HG03520 (cell line): ENCODE data around the gene PTPN7.
"Not testable (repeated sequence)": the region's sequence is repeated elsewhere in the genome, so short reads cannot be mapped to it uniquely, and the experiment has no call there.

Experiments used
- ATAC-seq: cut with Tn5 transposase; IDR thresholded peaks from one replicate; pipeline ENCODE4 v1.9.1; 2021; ENCODE audit warnings: mild to moderate bottlenecking, moderate library complexity; ENCODE audit not compliant: unreplicated experiment

PTPN7 gene

DNA sequence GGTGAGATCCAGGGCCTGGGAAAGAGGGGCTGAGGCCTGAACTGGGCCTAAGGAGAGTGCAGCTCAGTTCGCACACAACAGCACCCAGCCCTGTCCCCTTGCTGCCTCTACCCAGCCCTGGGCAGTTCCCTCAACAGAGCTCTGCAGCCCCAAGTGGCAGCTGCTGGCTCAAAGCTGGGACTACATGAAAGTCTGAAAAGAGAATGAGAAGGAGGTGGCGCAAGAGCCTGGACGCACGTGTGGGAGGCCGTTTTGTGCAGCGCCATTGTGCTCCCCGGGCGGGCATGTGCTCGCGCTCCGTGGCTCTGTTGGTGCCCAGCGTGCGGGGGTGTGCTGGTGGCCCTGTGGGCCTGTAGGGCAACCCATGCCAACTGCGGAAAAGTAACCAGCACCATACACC is 27.4 kb downstream of the PTPN7 start:
- ATAC-seq: no peak

DNA sequence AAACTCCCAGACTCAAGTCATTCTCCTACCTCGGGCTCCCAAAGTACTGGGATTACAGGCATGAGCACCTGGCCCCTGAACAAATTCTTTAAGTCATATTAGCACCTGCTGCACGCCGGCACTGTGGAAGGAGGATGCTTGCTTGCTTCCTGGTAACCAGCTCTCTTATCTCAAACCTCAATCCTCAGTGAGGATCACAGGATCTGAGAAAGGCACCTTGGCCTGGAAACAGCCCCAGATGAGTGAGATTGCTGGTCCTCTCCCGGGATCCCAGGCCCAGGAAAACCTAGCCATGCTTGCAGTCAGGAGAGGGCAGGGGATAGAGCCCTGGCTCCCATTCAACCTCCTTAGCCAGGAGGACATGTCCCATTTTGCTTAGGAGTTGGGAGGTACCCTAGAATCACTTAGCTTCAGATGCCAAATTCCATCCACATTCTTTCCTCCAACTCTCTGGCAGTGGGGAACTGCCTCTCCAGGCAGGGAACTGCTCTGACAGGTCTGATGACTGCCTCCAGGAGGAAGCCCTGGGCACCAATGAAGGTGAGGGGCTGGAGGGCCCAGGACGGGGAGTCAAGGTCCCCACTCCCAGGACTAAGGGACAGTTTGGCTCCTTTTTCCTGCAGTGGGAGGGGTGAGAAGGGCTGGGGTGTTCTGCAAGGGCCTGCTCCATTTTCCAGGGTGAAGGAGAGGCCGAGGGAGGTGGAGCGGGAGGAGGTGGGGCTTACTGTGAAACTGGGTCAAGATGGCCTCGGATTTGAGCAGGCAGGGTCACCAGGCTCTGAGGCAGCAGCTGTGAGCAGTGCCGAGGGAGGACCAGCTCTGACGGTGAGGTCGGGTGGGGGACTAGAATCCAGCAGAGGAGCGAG is 28.2 kb downstream of the PTPN7 start:
- no peak for ATAC-seq

DNA sequence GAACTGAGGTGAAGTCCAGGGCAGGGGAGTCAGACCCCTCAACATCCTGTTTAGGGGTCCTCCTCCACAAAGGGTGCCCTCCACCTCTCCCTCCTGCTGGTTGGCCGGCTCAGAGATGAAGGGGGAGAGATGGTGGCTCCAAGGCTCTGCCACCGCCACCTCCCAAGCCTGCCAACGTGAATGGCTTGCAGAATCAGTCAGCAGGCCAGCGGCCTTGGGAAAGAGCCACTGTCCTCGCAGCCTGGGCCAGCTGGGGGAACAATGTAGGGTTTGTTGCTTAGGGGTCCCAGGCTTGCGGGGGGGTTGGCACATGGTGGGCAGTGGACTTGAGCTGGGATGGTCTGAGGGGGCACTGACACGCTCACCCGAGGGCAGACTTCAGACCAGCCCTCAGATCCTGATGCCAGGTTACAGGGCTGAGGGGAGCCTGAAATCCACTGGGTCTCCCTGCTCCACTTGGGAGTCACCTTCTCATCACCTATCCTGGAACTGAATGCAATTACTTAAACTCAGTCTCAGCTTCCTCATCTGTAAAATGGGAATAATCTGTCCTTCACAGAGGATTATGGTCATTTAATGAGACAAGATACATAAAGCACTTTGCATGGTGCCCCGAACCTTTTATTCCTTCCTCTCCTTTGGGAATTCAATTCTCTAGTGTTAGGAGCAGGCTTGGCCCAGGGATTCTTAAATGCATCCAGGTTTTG is 29.4 kb downstream of the PTPN7 start:
- ATAC-seq: no peak

DNA sequence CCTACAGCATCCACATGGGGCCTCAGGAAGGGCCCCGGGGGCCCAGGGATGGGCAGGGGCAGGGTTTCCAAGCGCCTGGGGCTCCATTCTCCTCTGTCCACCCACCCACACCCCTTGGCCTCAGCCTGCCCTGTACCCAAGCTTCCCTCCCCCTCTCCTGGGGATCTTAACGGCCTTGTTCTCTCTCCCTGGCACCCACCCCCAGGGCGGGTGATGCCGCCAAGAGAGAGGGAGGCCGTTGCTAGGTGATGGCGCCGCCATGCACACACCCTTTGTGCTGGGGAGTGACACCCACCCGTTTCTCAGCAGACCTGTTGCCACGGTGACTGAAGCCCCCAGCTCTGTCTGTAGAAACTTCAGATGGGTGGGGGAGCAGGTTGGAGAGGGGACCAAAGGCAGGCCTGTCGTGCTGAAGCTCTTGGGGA is 30.1 kb downstream of the PTPN7 start:
- no peak for ATAC-seq

DNA sequence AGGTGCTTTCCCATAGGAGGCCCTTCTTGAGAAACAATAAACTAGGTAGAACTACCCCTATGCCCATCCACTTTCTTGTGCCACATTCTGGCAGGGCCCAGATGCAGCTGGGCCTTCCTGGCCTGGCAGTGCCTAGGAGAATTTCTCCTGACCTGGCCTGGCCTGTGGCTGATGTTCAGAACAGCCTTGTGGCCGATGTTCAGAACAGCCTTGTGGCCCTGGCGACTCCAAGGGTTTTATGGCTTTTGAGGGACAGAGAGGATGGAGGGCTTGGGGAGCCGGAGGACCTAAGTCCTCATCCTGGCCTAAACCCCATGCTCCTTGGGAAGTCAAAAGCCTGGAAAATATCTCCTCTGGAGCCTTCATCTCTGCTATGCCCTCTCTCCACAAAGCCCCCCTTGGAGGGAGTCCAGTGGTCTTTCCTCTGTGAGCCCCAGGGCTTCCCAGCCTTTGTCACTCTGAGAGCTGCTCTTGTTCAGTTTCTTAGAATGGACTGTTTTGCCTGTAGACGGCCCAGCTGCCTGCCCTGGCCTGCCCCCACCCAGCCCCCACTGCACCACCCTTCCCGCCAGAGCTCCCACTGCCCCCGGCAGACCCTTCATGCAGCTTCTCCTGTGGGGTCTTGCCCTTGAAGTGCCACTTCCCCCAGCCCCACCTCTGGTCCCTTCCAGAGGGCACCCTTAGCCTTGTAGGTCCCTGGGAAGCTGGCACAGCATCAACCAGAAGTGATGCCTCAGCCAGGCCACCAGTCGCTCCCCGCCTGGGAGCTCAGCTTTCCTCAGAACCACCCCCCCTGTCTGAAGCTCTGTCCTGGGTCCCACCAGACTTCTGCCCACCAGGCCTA is 30.7 kb downstream of the PTPN7 start:
- ATAC-seq: no peak

DNA sequence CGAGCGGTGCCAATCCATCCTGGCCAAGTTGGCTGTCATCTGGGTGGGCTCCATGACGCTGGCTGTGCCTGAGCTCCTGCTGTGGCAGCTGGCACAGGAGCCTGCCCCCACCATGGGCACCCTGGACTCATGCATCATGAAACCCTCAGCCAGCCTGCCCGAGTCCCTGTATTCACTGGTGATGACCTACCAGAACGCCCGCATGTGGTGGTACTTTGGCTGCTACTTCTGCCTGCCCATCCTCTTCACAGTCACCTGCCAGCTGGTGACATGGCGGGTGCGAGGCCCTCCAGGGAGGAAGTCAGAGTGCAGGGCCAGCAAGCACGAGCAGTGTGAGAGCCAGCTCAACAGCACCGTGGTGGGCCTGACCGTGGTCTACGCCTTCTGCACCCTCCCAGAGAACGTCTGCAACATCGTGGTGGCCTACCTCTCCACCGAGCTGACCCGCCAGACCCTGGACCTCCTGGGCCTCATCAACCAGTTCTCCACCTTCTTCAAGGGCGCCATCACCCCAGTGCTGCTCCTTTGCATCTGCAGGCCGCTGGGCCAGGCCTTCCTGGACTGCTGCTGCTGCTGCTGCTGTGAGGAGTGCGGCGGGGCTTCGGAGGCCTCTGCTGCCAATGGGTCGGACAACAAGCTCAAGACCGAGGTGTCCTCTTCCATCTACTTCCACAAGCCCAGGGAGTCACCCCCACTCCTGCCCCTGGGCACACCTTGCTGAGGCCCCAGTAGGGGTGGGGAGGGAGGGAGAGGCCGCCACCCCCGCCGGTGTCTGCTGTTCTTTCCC is 32.4 kb downstream of the PTPN7 start:
- ATAC-seq: no peak

DNA sequence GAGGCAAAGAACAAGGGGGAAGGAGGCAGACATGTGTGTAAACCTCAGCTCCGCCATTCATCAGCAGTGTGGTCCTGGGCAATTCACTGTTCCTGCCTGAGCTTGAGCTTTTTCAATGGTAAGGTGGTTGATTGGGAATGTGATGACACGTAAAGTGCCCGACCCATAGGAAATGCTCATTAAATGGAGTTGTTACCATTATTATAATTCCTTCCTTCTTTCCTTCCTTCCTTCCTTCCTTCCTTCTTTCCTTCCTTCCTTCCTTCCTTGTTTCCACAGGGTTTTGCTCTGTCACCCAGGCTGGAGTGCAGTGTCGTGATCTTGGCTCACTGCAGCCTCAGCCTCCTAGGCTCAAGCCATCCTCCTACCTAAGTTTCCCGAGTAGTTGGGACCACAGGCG is 33.3 kb downstream of the PTPN7 start:
- ATAC-seq: no peak

DNA sequence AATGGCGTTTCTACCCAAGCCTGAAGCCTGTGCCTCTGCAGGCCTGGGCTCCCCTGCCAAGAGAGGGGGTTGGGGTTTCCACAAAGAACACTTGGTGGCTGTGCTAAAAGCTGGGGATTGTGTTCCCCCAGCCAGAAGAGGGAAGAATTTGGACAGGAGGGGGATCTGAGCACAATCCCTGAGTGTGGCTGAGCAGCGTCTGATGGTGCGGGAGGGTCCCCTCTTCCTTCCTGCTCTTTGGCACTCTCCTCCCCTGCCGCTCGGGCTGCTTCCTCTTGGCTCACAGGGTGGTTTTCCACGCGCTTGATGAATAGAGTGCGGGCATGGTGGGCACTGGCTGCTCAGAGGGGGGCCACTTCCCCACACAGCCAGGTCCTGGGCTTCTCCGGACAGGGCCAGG is 34.0 kb downstream of the PTPN7 start:
- ATAC-seq: no peak

DNA sequence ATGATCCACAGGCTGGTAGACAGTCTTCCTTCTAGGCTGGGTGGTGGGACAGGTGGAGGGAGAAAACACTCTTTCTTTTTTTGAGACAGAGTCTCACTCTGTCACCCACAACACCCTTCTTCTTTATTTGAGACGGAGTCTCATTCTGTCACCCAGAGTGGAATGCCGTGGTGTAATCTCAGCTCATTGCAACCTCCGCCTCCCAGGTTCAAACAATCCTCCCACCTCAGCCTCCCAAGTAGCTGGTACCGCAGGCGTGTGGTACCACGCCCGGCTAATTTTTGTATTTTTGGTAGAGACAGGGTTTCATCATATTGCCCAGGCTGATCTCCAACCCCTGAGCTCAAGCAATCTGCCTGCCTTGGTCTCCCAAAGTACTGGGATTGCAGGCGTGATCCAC is 34.8 kb downstream of the PTPN7 start:
- ATAC-seq: no peak

DNA sequence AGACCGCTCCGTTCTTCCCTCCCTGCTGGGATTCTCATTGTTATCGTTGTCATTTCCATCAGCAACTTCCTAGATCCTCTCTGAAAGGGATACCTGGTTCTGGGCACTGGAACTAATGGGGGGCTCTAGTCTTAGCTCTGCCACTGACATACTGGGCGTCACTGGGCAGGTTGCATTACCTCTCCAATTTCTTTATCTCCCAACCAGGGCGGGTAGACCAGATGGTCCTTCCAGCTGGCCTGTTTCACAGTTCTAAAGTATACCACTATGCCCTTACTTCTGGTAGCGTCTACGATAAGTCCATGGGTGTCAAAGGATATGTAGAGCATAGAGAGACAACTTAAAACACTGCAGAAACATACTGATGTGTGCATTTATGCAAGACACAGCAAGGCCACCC is 36.3 kb downstream of the PTPN7 start:
- no peak for ATAC-seq

DNA sequence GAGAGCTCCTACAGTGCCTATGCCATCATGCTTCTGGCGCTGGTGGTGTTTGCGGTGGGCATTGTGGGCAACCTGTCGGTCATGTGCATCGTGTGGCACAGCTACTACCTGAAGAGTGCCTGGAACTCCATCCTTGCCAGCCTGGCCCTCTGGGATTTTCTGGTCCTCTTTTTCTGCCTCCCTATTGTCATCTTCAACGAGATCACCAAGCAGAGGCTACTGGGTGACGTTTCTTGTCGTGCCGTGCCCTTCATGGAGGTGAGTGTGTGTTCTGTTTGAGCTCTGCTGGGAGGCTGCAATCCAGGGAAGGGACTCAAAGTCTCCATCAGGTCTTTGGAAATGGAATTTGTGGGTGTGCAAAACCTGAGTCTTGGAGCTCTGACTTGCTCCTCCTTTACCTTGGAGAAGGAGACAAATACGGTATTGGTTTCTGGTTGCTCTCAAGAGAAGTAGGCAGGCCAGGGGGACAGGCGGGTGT is 37.0 kb downstream of the PTPN7 start:
- no peak for ATAC-seq

DNA sequence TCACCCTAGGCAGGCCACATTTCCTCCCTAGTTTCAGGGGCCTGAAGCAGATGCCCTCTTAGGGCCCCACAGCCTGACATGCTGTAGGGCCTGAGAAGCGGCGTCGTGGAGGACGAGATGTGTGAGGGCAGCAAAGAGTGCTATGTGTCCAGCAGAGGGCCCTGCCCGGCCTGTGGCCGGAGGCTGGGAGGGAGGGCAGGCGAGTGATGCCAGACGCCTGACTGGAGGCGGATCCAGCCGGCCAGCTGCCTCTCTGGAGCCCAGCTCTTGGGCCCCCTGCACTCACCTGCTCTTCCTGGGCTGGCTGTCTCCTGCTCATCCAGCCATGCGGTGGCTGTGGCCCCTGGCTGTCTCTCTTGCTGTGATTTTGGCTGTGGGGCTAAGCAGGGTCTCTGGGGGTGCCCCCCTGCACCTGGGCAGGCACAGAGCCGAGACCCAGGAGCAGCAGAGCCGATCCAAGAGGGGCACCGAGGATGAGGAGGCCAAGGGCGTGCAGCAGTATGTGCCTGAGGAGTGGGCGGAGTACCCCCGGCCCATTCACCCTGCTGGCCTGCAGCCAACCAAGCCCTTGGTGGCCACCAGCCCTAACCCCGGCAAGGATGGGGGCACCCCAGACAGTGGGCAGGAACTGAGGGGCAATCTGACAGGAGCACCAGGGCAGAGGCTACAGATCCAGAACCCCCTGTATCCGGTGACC is 37.6 kb downstream of the PTPN7 start, which contains the start of gene GPR37L1:
GPR37L1 (plus strand) TSS at position 279 of the 697 bp plus-strand sequence; CDS start at position 326, 47 bp downstream.
- ATAC-seq: no peak

DNA sequence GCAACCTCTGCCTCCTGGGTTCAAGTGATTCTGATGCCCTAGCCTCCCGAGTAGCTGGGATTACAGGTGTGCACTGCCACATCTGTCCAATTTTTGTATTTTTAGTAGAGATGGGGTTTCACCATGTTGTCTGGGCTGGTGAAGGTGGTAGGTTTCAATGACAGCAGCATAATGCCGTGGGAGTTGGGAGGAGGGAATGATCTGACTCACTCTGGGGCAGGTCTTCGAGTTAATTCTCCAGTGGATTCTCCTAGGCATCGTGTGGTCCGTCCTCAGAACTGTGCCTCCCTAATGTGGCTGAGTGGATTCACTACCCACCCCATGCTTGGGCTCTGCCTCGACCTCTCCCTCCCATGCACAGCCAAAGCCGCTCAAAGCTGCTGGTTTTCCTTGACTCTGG is 39.4 kb downstream of the PTPN7 start:
- no peak for ATAC-seq

DNA sequence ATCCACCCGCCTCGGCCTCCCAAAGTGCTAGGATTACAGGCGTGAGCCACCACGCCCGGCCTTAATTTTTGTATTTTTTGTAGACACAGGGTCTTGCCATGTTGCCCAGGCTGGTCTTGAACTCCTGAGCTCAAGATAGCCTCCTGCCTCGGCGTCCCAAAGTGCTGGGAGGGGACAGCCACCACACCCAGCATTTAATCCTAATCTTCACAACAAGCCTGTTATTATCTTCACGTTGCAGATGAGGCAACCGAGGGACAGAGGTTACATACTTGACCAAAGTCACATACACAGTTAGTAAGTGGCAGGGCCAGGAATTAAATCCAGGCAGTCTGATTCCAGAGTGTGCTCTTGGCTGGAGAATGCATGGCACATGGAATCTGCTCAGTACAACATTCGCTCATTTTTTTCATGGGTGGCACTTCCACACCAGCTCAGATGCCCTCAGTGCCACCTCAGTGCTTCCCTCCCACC is 42.5 kb downstream of the PTPN7 start:
- ATAC-seq: no peak

DNA sequence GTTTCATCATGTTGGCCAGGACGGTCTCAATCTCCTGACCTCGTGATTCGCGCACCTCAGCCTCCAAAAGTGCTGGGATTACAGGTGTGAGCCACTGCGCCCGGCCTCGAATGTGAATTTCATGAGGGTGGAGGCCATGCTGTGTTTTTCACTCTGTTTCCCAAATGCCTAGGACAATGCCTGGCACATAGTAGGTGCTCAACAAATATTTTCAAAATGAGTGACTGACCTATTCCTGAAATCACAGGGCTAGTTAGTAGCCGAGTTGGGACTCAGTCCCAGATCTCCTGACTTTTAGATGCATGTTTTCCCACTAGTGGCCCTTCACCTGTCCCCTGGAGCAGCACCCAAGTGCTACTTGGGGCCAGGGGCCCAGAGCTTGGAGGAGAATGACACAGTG is 44.1 kb downstream of the PTPN7 start:
- no peak for ATAC-seq

DNA sequence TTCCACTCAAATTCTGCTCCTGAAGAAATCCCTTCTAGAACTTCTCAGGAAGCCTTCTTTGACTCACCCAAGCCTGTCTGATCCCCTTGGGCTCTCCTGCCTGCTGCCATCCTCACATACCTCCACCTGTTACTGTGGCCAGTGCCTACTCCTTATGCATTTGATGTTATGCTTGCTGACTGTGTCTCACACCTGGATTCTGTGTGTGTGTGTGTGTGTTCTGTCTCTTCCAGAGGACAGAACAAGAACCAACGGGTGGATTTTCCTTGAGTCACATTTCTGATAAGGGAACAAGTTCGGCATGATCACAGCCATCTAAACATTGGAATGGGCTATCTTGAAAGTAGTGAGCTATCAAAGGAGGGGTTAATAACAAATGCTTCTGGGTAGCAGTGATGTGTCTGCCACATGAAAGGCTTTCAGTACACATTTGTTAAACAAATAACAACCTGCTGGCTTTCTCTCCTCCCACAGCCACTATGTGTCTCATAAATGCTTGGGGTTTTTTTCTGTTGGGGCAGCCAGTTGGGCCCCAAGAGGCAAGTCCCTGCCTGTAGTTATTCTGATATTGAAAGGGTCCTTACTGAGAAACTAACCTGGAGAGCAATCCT is 46.6 kb downstream of the PTPN7 start:
- no peak for ATAC-seq

DNA sequence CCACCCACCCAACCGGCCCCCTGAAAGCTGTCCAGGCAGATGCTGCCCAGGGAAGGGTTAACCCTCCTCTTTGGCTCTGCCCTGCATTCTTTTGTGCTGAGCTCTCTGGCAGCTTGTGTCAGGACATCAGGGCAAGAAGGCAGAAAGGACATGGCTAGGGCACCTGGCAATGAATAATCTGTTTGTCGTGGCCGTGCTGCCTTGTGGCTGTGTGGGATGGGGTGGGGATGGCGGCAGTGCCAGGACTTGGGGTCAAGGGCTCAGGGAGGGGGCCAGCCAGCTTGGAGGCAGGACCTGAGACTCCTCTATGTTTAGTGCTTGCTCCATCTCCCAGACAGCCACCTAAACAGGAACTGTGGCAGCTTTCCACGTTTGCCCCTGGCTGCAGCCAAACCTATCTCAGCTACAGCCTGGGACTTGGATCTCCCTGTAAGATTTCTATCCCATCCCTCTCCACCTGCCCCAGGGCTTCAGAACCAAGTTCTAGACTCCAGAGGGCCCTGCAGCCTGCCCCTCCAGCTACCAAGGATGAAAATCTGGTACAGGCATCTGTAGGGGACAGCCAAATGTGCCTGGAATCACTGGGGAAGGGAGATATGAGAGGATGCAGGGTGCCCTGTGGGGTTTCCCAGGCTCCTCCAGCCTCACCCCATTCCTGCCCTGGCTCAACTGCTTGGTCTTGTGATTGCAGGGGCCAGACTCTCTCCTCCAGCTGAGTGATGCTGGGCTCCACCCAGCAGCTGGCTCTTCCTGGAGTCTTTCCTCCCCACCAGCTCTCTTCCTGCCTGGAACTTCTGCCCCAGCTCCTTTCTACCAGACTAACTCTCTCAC is 47.3 kb downstream of the PTPN7 start:
- ATAC-seq: no peak

DNA sequence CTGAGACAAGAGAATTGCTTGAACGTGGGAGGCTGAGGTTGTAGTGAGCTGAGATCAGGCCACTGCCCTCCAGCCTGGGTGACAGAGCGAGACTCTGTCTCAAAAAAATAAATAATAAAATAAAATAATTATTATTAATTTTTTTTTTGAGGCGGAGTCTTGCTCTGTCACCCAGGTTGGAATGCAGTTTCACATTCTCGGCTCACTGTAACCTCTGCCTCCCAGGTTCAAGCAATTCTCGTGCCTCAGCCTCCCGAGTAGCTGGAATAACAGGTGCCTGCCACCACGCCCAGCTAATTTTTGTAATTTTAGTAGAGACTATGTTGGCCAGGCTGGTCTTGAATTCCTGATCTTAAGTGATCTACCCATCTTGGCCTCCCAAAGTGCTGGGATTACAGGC is 48.8 kb downstream of the PTPN7 start:
- ATAC-seq: not testable (repeated sequence)
